Keratinocyte (primary cell): ENCODE results near the gene TPGS2. TPM values are rescaled to one million over a fixed set of nuclear protein-coding genes. Genes with fewer than 3 reads are reported as not detected.

Source experiments
- DNase-seq: peaks from one replicate; pipeline ENCODE4 v3.0.0-alpha.2; 2011; ENCODE audit warnings: low read depth, missing footprints, low spot score
- FAIRE-seq: peaks from 2 replicates; lab custom pipeline; 2011; peaks lifted over from hg19 to GRCh38; lab: Jason Lieb, UNC
- H2AFZ ChIP-seq: 2 replicates; pipeline ENCODE4 v1.6.0; 2012; ENCODE audit warnings: low read length, control low read depth, inconsistent platforms; ENCODE audit not compliant: control insufficient read depth
- H3K27ac ChIP-seq: 2 replicates; pipeline ENCODE4 v1.5.1; 2011; ENCODE audit warnings: low read length; ENCODE audit not compliant: control insufficient read depth, insufficient read depth
- H3K27me3 ChIP-seq: 3 replicates; pipeline ENCODE4 v1.6.0; 2011; ENCODE audit warnings: low read length; ENCODE audit not compliant: control insufficient read depth, insufficient read depth; ENCODE audit errors: extremely low read depth
- H3K36me3 ChIP-seq, 2 experiments: 2 replicates in 1 of 2; 3 replicates in 1 of 2; pipeline ENCODE4 v1.5.1; 2011; ENCODE audit warnings: low read length in 2 of 2, mild to moderate bottlenecking in 1 of 2; ENCODE audit not compliant: control insufficient read depth in 2 of 2, insufficient read depth in 2 of 2; ENCODE audit errors: extremely low read depth in 1 of 2
- H3K4me1 ChIP-seq: 3 replicates; pipeline ENCODE4 v1.5.1; 2011; ENCODE audit warnings: low read length; ENCODE audit not compliant: control insufficient read depth, insufficient read depth; ENCODE audit errors: extremely low read depth
- H3K4me2 ChIP-seq: 3 replicates; pipeline ENCODE4 v1.6.0; 2011; ENCODE audit warnings: low read depth, low read length; ENCODE audit not compliant: control insufficient read depth, insufficient read depth; ENCODE audit errors: extremely low read depth
- H3K4me3 ChIP-seq, 3 experiments: fragments of 200-600 bp in 1 of 3; sonication (generic) in 1 of 3; 2 replicates in 2 of 3; 3 replicates in 1 of 3; pipeline ENCODE4 v1.5.1; 2011 to 2016; ENCODE audit warnings: low read length in 3 of 3, mild to moderate bottlenecking in 3 of 3, control low read depth in 2 of 3, inconsistent platforms in 1 of 3, low read depth in 1 of 3, mixed read lengths in 1 of 3, mixed run types in 1 of 3, moderate library complexity in 1 of 3; ENCODE audit not compliant: control insufficient read depth in 2 of 3, insufficient read depth in 2 of 3; ENCODE audit errors: extremely low read depth in 1 of 3
- H3K79me2 ChIP-seq: 2 replicates; pipeline ENCODE4 v1.6.0; 2012; ENCODE audit warnings: low read length; ENCODE audit not compliant: control insufficient read depth, insufficient read depth
- H3K9ac ChIP-seq: 3 replicates; pipeline ENCODE4 v1.6.0; 2011; ENCODE audit warnings: low read length; ENCODE audit not compliant: control insufficient read depth, insufficient read depth; ENCODE audit errors: extremely low read depth
- H3K9me1 ChIP-seq: 3 replicates; pipeline ENCODE4 v1.6.0; 2011; ENCODE audit warnings: low read length; ENCODE audit not compliant: control insufficient read depth, insufficient read depth; ENCODE audit errors: extremely low read depth
- H3K9me3 ChIP-seq: 2 replicates; pipeline ENCODE4 v1.5.1; 2012; ENCODE audit warnings: low read depth, low read length; ENCODE audit not compliant: control insufficient read depth
- H4K20me1 ChIP-seq: 3 replicates; pipeline ENCODE4 v1.6.0; 2011; ENCODE audit warnings: low read length; ENCODE audit not compliant: control insufficient read depth, insufficient read depth; ENCODE audit errors: extremely low read depth
- CTCF ChIP-seq, 3 experiments: IDR thresholded peaks in 1 of 3; conservative IDR thresholded peaks in 1 of 3; optimal IDR thresholded peaks in 1 of 3; 2 replicates in 2 of 3; 3 replicates in 1 of 3; pipeline versions ENCODE3 to v1.5.1; 2011; ENCODE audit warnings: low read length in 3 of 3, mild to moderate bottlenecking in 3 of 3, moderate library complexity in 2 of 3, control low read depth in 1 of 3, inconsistent platforms in 1 of 3; ENCODE audit not compliant: insufficient read depth in 2 of 3; ENCODE audit errors: extremely low read depth in 1 of 3
- EZH2 ChIP-seq: IDR thresholded peaks from one replicate; pipeline ENCODE4 v1.6.1; 2012; ENCODE audit warnings: inconsistent platforms, mild to moderate bottlenecking, low read length, moderate library complexity
- dilution Hi-C: fragments of 300-500 bp; cut with MboI; formaldehyde crosslinking; loops from one replicate; pipeline ENCODE4 v1.7.0; 2020; ENCODE audit warnings: low sequenced_read_pairs; ENCODE audit not compliant: extremely low pct_ligation_motif_present
- polyA plus RNA-seq, 5 experiments: library from polyadenylated mRNA; depleted of rRNA in 3 of 5; stranded (reverse) in 3 of 5; stranded (forward) in 1 of 5; unstranded in 1 of 5; fragments of >200 nt; gene quantifications; 1 replicate in 1 of 5; 2 replicates in 3 of 5; 3 replicates in 1 of 5; pipeline versions ENCODE4 v1.2.1 to v1.2.3, GENCODE V29; 2011 to 2012; ENCODE audit warnings: missing spikeins in 2 of 5, low read depth in 1 of 5, low replicate concordance in 1 of 5

Gene TPGS2
- polyA plus RNA-seq, 1 donor (not counting 4 experiments of a cell fraction or from before 2014, with no cell fraction given): 254 TPM

- Histone ChIP-seq H3K9ac (no peak overlapping the region), H4K20me1 (no peaks in the 10 kb centered on the region), H2AFZ (no peak overlapping the region), H3K27me3 (no peaks in the 10 kb centered on the region), H3K9me1 (no peaks in the 10 kb centered on the region), H3K9me3 (no peaks in the 10 kb centered on the region), H3K27ac (no peak overlapping the region), H3K4me1 (no peaks in the 10 kb centered on the region), H3K36me3 (peaks cover 0 to 1% of the 10 kb centered on the region in 2 experiments), H3K79me2 (no peaks in the 10 kb centered on the region), H3K4me2 (no peak overlapping the region), H3K4me3 (no peak overlapping the region)
- FAIRE-seq (no peak), DNase-seq (no peak)
- TF ChIP-seq EZH2: no peak
- TF ChIP-seq CTCF (optimal IDR thresholded peaks at IDR 0.05 in 1 of 3, IDR thresholded peaks at IDR 0.05 in 1 of 3, conservative IDR thresholded peaks at IDR 0.05 in 1 of 3; ENCODE audit: extremely low read depth in 1 of 3, insufficient read depth in 2 of 3, low read length in 3 of 3): no peak
- dilution Hi-C loops: no loop called here
Measured at GRCh38 chr18:36775396-36775795, 53.4 kb downstream of the TPGS2 start.

- Histone ChIP-seq H3K4me1 (peaks cover 3% of the 10 kb centered on the region), H3K4me2 (no peak overlapping the region), H3K27me3 (no peaks in the 10 kb centered on the region), H3K9me1 (no peaks in the 10 kb centered on the region), H3K36me3 (no peaks in the 10 kb centered on the region), H4K20me1 (no peaks in the 10 kb centered on the region), H2AFZ (no peak overlapping the region), H3K9me3 (no peaks in the 10 kb centered on the region), H3K27ac (no peak overlapping the region), H3K79me2 (no peaks in the 10 kb centered on the region), H3K9ac (no peak overlapping the region), H3K4me3 (no peak overlapping the region)
- FAIRE-seq: no peak
- dilution Hi-C loops: no loop called here
- DNase-seq: no peak
- TF ChIP-seq EZH2 (no peak), CTCF (optimal IDR thresholded peaks at IDR 0.05 in 1 of 3, IDR thresholded peaks at IDR 0.05 in 1 of 3, conservative IDR thresholded peaks at IDR 0.05 in 1 of 3; ENCODE audit: extremely low read depth in 1 of 3, insufficient read depth in 2 of 3, low read length in 3 of 3) (no peak)
Measured at GRCh38 chr18:36772241-36772723, 56.5 kb downstream of the TPGS2 start.
